HepG2 (cell line): Measurements from ENCODE around the gene TP53I3. TPM values are rescaled to one million over a fixed set of nuclear protein-coding genes. Genes with fewer than 3 reads are reported as not detected.
A peak's percentile ranks its signal among the peaks of the same experiment; 100 is the strongest.

Experiments
- CREM ChIP-seq, 2 experiments: sonication (generic) in 1 of 2; formaldehyde crosslinking in 1 of 2; IDR thresholded peaks; 2 replicates each; pipeline versions ENCODE4 v1.4.0 to v1.6.1; 2016 to 2020; ENCODE audit warnings: antibody characterized with exemption in 1 of 2, mild to moderate bottlenecking in 1 of 2, missing genetic modification reagents in 1 of 2
- EZH2 ChIP-seq: conservative IDR thresholded peaks from 2 replicates; pipeline ENCODE4 v1.6.1; 2012; ENCODE audit warnings: mild to moderate bottlenecking, low read depth, low read length, moderate library complexity
- KLF16 ChIP-seq, 2 experiments: sonication (generic) in 1 of 2; formaldehyde crosslinking in 1 of 2; IDR thresholded peaks; 2 replicates each; pipeline versions ENCODE4 v1.6.1 to v1.8.0; 2016 to 2023; ENCODE audit warnings: missing genetic modification reagents in 2 of 2, missing compliant biosample characterization in 1 of 2
- MAFF ChIP-seq: IDR thresholded peaks from 2 replicates; pipeline ENCODE4 v1.6.1; 2011; ENCODE audit warnings: low read depth, low read length, improper control_type of control experiment
- MNT ChIP-seq: fragments of 450-650 bp; IDR thresholded peaks from 2 replicates; pipeline ENCODE4 v1.6.1; 2016
- NFYC ChIP-seq: IDR thresholded peaks from 2 replicates; pipeline ENCODE4 v1.6.1; 2016; ENCODE audit warnings: missing genetic modification reagents, missing compliant biosample characterization
- NONO ChIP-seq, 2 experiments: fragments of 450-650 bp in 1 of 2; sonication (generic) in 1 of 2; formaldehyde crosslinking in 1 of 2; IDR thresholded peaks in 1 of 2; conservative IDR thresholded peaks in 1 of 2; 2 replicates each; pipeline versions ENCODE4 v1.6.1 to v1.8.0; 2017 to 2022; ENCODE audit warnings: mild to moderate bottlenecking in 1 of 2, missing genetic modification reagents in 1 of 2, moderate library complexity in 1 of 2
- NR2F2 ChIP-seq: IDR thresholded peaks from 2 replicates; pipeline ENCODE4 v1.6.1; 2012; ENCODE audit warnings: low read depth, inconsistent platforms, borderline replicate concordance
- NR2F6 ChIP-seq, 2 experiments: IDR thresholded peaks; 2 replicates each; pipeline ENCODE4 v1.6.1; 2016; ENCODE audit warnings: antibody characterized with exemption in 1 of 2, mild to moderate bottlenecking in 1 of 2
- RXRA ChIP-seq: sonication (generic); formaldehyde crosslinking; IDR thresholded peaks from 2 replicates; pipeline ENCODE4 v1.5.1; 2020; ENCODE audit warnings: missing genetic modification reagents
- SAP130 ChIP-seq: IDR thresholded peaks from 2 replicates; pipeline ENCODE4 v1.6.1; 2016; ENCODE audit warnings: low read depth
- SMAD1 ChIP-seq: sonication (generic); formaldehyde crosslinking; IDR thresholded peaks from 2 replicates; pipeline ENCODE4 v1.4.0; 2020; ENCODE audit warnings: missing genetic modification reagents, low read depth, mild to moderate bottlenecking, borderline replicate concordance
- TFDP1 ChIP-seq: IDR thresholded peaks from 2 replicates; pipeline ENCODE4 v1.6.1; 2016; ENCODE audit warnings: missing compliant biosample characterization, missing genetic modification reagents, borderline replicate concordance
- ZBTB37 ChIP-seq: sonication (generic); formaldehyde crosslinking; IDR thresholded peaks from 2 replicates; pipeline ENCODE4 v1.4.0; 2020; ENCODE audit warnings: mild to moderate bottlenecking, missing genetic modification reagents
- ZFP37 ChIP-seq: sonication (generic); formaldehyde crosslinking; IDR thresholded peaks from 2 replicates; pipeline ENCODE4 v1.4.0; 2020; ENCODE audit warnings: missing genetic modification reagents, borderline replicate concordance
- ZFP41 ChIP-seq: sonication (generic); formaldehyde crosslinking; IDR thresholded peaks from 2 replicates; pipeline ENCODE4 v1.4.0; 2020; ENCODE audit warnings: mild to moderate bottlenecking, missing genetic modification reagents, borderline replicate concordance
- ZFP90 ChIP-seq: sonication (generic); formaldehyde crosslinking; IDR thresholded peaks from 2 replicates; pipeline ENCODE4 v1.8.0; 2022; ENCODE audit warnings: missing genetic modification reagents, mild to moderate bottlenecking, inconsistent platforms, borderline replicate concordance
- ZNF10 ChIP-seq: sonication (generic); formaldehyde crosslinking; IDR thresholded peaks from 2 replicates; pipeline ENCODE4 v1.4.0; 2020; ENCODE audit warnings: mild to moderate bottlenecking, low read depth, missing genetic modification reagents, borderline replicate concordance
- ZNF263 ChIP-seq: sonication (generic); formaldehyde crosslinking; IDR thresholded peaks from 2 replicates; pipeline ENCODE4 v1.4.0; 2020; ENCODE audit warnings: missing genetic modification reagents
- polyA plus RNA-seq, 8 experiments: library from polyadenylated mRNA; depleted of rRNA in 3 of 8; stranded (reverse) in 7 of 8; unstranded in 1 of 8; fragments of >200 nt; fragmentation: Illumina TruSeq in 4 of 8; extraction: Trizol in 4 of 8; gene quantifications; 2 replicates each; pipeline versions ENCODE4 v1.2.1 to v1.2.3, GENCODE V29; 2011 to 2016; ENCODE audit warnings: low read depth in 4 of 8, missing spikeins in 1 of 8, mixed read lengths in 1 of 8; ENCODE audit not compliant: insufficient read depth in 1 of 8
- total RNA-seq, 5 experiments: library from RNA; depleted of rRNA; stranded (reverse); fragments of >200 nt; fragmentation: Illumina TruSeq; extraction: Trizol; gene quantifications; 2 replicates each; pipeline ENCODE4 v1.2.3, GENCODE V29; 2016; ENCODE audit warnings: low read depth in 1 of 5

Gene TP53I3
- total and polyA plus RNA-seq, 2 of the 13 experiments (the other 11 are each of a cell fraction or from before 2014, with no cell fraction given): 25.0 to 44.1 TPM

- TF ChIP-seq ZNF263 (peak; percentile 23; the same call in 1 of the 2 replicates), TFDP1 (CRISPR knock-in tag) (peak; percentile 30; the same call in 1 of the 2 replicates), ZNF10 (no peak), MAFF (no peak), ZFP90 (CRISPR knock-in tag) (no peak; the same call in none of the 2 replicates), NFYC (CRISPR knock-in tag) (peak; percentile 29), SAP130 (CRISPR knock-in tag) (peak; percentile 61), ZFP37 (CRISPR knock-in tag) (no peak), NONO (IDR thresholded peaks at IDR 0.05) (no peak), NONO (CRISPR knock-in tag; conservative IDR thresholded peaks at IDR 0.05) (peak; percentile 95), SMAD1 (peak; percentile 96; the same call in 1 of the 2 replicates), ZBTB37 (no peak), NR2F2 (0 out of 2 replicates have a peak, but pooled peaks have one; percentile 30), EZH2 (no peak), RXRA (CRISPR knock-in tag) (peak; percentile 94; the same call in 1 of the 2 replicates), NR2F6 (IDR thresholded peaks at IDR 0.05) (no peak), NR2F6 (CRISPR knock-in tag; IDR thresholded peaks at IDR 0.05) (peak; percentile 37; the same call in 1 of the 2 replicates), KLF16 (CRISPR knock-in tag; IDR thresholded peaks at IDR 0.05) (peak in 1 of 2 experiments; percentile 84; a peak in 2 of 4 replicates), ZFP41 (CRISPR knock-in tag) (no peak), MNT (no peak), CREM (IDR thresholded peaks at IDR 0.05) (no peak), CREM (CRISPR knock-in tag; IDR thresholded peaks at IDR 0.05) (no peak)
Measured at GRCh38 chr2:24084386-24085199, at the start of gene TP53I3 (continued).
